ENCODE results near the gene STAT3.

DNA sequence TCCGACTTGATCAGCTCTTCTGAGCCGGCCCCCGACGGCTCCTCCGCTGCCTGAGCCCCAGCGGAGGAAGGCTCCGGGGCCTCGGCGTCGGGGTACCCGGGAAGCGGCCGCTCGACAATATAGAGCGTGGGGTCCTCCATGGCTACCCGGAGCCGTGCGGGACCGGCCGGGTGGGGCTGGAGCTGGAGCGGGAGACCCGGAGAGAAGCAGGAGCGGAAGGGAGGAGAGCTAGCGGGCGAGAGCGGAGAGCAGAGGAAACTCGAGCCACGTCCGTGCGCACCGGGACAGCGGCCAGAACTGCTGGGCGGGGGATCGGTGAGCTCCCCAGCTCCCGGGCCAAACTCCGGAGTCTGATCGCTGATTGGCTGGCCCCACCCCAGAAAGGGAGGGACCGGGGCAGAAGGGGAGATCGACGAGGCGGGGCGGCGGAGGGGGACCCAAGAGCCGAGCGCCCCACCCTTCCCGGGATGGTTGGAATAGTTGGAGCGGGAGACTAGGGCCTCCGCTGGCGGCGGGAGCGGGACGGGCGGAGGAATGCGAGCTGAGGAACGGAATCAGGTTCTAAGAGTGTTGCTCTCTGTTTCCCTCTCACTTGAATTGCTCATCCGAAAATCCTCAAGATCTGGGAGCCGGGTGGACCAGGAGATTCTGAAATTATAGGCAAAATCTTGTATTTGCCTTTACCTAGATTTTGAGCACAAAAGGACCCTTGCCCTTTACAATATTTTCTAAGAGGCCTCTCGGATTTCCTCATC, 34.9 kb upstream of the STAT3 start, which contains the start of gene CAVIN1:
- TF ChIP-seq POLR2AphosphoS2 (IDR thresholded peaks at IDR 0.05; ENCODE audit: low read length) (no peak), SMARCC2 (IDR thresholded peaks at IDR 0.05; ENCODE audit: low read depth) (no peak), CTCF (IDR thresholded peaks at IDR 0.05 in 2 of 3, conservative IDR thresholded peaks at IDR 0.05 in 1 of 3; ENCODE audit: insufficient read depth in 2 of 3, low read depth in 1 of 3, low read length in 3 of 3) (no peak), ZNF780A (CRISPR knock-in tag; IDR thresholded peaks at IDR 0.05) (no peak), ZNF239 (CRISPR knock-in tag; IDR thresholded peaks at IDR 0.05) (no peak), ZBTB26 (CRISPR knock-in tag; IDR thresholded peaks at IDR 0.05) (no peak), YY1 (IDR thresholded peaks at IDR 0.05; ENCODE audit: borderline replicate concordance in 1 of 3, control insufficient read depth in 1 of 3, extremely low read depth in 1 of 3, insufficient read depth in 3 of 3, insufficient read length in 1 of 3, insufficient replicate concordance in 2 of 3, low read depth in 1 of 3, low read length in 2 of 3) (no peak), GMEB1 (CRISPR knock-in tag; IDR thresholded peaks at IDR 0.05) (no peak), RBM39 (optimal IDR thresholded peaks at IDR 0.05; ENCODE audit: low read depth, low read length) (no peak), MYC (IDR thresholded peaks at IDR 0.05; ENCODE audit: low read depth, low read length) (no peak), MYC (CRISPR knock-in tag; IDR thresholded peaks at IDR 0.05; ENCODE audit: borderline replicate concordance, low read depth) (no peak), GATA2 (CRISPR knock-in tag; IDR thresholded peaks at IDR 0.05) (no peak)
- TF ChIP-seq, protein P1, sequence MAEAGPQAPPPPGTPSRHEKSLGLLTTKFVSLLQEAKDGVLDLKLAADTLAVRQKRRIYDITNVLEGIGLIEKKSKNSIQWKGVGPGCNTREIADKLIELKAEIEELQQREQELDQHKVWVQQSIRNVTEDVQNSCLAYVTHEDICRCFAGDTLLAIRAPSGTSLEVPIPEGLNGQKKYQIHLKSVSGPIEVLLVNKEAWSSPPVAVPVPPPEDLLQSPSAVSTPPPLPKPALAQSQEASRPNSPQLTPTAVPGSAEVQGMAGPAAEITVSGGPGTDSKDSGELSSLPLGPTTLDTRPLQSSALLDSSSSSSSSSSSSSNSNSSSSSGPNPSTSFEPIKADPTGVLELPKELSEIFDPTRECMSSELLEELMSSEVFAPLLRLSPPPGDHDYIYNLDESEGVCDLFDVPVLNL (CRISPR knock-in tag; IDR thresholded peaks at IDR 0.05; ENCODE audit: low read depth), result no peak
